Measurements from ENCODE around the gene STPG4. TPM values are rescaled to one million over a fixed set of nuclear protein-coding genes. Genes with fewer than 3 reads are reported as not detected.

The STPG4 gene
- total RNA-seq, 1 experiment from 2014 or later: 0.79 TPM

DNA sequence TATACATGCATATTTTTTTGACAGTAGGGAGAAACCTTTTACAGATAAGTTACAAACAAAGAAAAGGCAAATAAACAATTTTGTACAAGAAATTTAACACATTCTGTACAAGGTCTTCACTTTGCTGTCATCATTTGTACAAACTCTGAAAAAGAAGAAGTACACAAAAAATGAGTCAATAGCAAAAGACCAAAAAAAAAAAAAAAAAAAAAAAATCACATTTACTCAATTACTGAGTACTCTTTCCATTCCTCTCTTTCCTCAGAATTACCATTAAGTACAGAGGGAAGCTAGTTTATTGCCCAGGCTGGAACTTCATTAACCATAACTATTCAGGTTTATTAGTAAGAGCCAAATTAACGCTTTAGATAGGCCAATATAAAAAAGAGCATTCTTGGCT lies 5.6 kb upstream of the STPG4 start:
- H3K36me3 Mint-ChIP-seq (ENCODE audit: insufficient read depth, unreplicated experiment): peaks cover 96% of the 10 kb centered on the region
- no peak overlapping the region for H3K27ac Mint-ChIP-seq (ENCODE audit: unreplicated experiment)
- H3K4me1 Mint-ChIP-seq (ENCODE audit: low read depth, unreplicated experiment): peaks cover 22% of the 10 kb centered on the region
- H3K4me1 ChIP-seq: peaks cover 9% of the 10 kb centered on the region; the same call in 1 of the 2 replicates
- no TSS peak for BruUV-seq (replicated peaks)
- ChIA-PET CTCF (no interaction called here), POLR2A (interaction anchor here (0.6 kb wide), 1 partner anchor 117 kb away, joined by 6 read pairs; no protein-coding TSS in a partner anchor)
- H3K4me3 Mint-ChIP-seq (ENCODE audit: unreplicated experiment): no peak overlapping the region
- intact Hi-C loops (cut with micrococcal nuclease; ENCODE audit: unreplicated experiment): no loop called here
- TF ChIP-seq CTCF (IDR thresholded peaks at IDR 0.05; ENCODE audit: insufficient read depth in 1 of 2, low read depth in 1 of 2, low read length in 1 of 2, severe bottlenecking in 1 of 2, unreplicated experiment in 1 of 2): no peak
- no peak for DNase-seq
- no peak overlapping the region for H3K4me3 ChIP-seq (ENCODE audit: low read depth, low read length)
- no peaks in the 10 kb centered on the region for H3K9me3 Mint-ChIP-seq (ENCODE audit: unreplicated experiment)
- H3K27me3 Mint-ChIP-seq (ENCODE audit: insufficient read depth, unreplicated experiment): no peaks in the 10 kb centered on the region
- no peaks in the 10 kb centered on the region for H3K27me3 ChIP-seq (replicated peaks; ENCODE audit: control insufficient read depth, insufficient read depth, low read length)
- no peaks in the 10 kb centered on the region for H3K9me3 ChIP-seq
- H3K36me3 ChIP-seq (ENCODE audit: control insufficient read depth, insufficient read depth, low read length): peaks cover 3% of the 10 kb centered on the region

DNA sequence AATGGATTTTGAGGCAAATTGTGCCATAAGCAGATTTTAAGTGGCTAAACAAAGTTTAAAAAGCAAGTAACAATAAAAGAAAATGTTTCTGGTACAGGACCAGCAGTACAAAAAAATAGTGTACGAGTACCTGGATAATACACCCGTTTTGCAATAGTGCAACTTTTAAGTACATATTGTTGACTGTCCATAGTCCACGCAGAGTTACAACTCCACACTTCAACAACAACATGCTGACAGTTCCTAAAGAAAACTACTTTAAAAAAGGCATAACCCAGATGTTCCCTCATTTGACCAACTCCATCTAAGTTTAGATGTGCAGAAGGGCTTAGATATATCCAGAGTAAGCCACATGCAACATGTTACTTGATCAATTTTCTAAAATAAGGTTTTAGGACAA lies 5.1 kb upstream of the STPG4 start:
- no peak overlapping the region for H3K4me3 ChIP-seq (ENCODE audit: low read depth, low read length)
- H3K27me3 ChIP-seq (replicated peaks; ENCODE audit: control insufficient read depth, insufficient read depth, low read length): no peaks in the 10 kb centered on the region
- ChIA-PET POLR2A (no interaction called here), CTCF (no interaction called here)
- intact Hi-C loops (cut with micrococcal nuclease; ENCODE audit: unreplicated experiment): no loop called here
- no peak overlapping the region for H3K27ac Mint-ChIP-seq (ENCODE audit: unreplicated experiment)
- BruUV-seq (replicated peaks): TSS peak; percentile 79
- no peak overlapping the region for H3K4me3 Mint-ChIP-seq (ENCODE audit: unreplicated experiment)
- TF ChIP-seq CTCF (IDR thresholded peaks at IDR 0.05; ENCODE audit: insufficient read depth in 1 of 2, low read depth in 1 of 2, low read length in 1 of 2, severe bottlenecking in 1 of 2, unreplicated experiment in 1 of 2): no peak
- H3K36me3 Mint-ChIP-seq (ENCODE audit: insufficient read depth, unreplicated experiment): peaks cover 95% of the 10 kb centered on the region
- H3K27me3 Mint-ChIP-seq (ENCODE audit: insufficient read depth, unreplicated experiment): no peaks in the 10 kb centered on the region
- H3K9me3 ChIP-seq: no peaks in the 10 kb centered on the region
- DNase-seq: no peak
- H3K36me3 ChIP-seq (ENCODE audit: control insufficient read depth, insufficient read depth, low read length): peaks cover 3% of the 10 kb centered on the region
- peaks cover 5% of the 10 kb centered on the region; the same call in 1 of the 2 replicates for H3K4me1 ChIP-seq
- peaks cover 18% of the 10 kb centered on the region for H3K4me1 Mint-ChIP-seq (ENCODE audit: low read depth, unreplicated experiment)
- no peaks in the 10 kb centered on the region for H3K9me3 Mint-ChIP-seq (ENCODE audit: unreplicated experiment)

DNA sequence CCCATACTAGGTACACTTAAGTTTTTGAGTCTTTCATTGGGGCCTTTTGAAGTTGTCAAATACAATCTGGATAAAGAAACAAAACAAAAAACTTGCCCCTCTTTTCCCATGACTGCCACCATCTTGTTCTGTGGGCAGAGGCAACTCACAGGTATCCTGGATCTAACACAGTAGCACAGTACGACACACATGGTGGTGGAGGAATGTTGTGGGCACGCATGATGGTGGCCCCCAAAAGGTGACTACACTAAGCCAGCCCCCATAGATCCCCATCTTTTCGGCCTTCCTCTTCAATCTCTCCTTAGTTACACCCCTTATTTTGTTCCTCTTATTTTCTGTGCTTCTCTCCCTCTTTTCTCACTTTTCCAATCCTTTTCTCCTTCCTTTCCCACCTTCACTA lies 4.5 kb upstream of the STPG4 start:
- peaks cover 5% of the 10 kb centered on the region for H3K36me3 ChIP-seq (ENCODE audit: control insufficient read depth, insufficient read depth, low read length)
- POLR2A ChIA-PET: no interaction called here

More for the DNA sequence above, 4.5 kb upstream of the STPG4 start:
- Mint-ChIP-seq H3K36me3 (ENCODE audit: insufficient read depth, unreplicated experiment) (peaks cover 94% of the 10 kb centered on the region), H3K27me3 (ENCODE audit: insufficient read depth, unreplicated experiment) (no peaks in the 10 kb centered on the region), H3K4me1 (ENCODE audit: low read depth, unreplicated experiment) (peaks cover 13% of the 10 kb centered on the region), H3K9me3 (ENCODE audit: unreplicated experiment) (no peaks in the 10 kb centered on the region), H3K4me3 (ENCODE audit: unreplicated experiment) (no peak overlapping the region), H3K27ac (ENCODE audit: unreplicated experiment) (no peak overlapping the region)
- Histone ChIP-seq H3K27me3 (replicated peaks; ENCODE audit: control insufficient read depth, insufficient read depth, low read length) (no peaks in the 10 kb centered on the region), H3K9me3 (no peaks in the 10 kb centered on the region), H3K4me3 (ENCODE audit: low read depth, low read length) (no peak overlapping the region), H3K4me1 (no peaks in the 10 kb centered on the region)
- no peak for DNase-seq
- no TSS peak for BruUV-seq (replicated peaks)
- TF ChIP-seq CTCF (IDR thresholded peaks at IDR 0.05; ENCODE audit: insufficient read depth in 1 of 2, low read depth in 1 of 2, low read length in 1 of 2, severe bottlenecking in 1 of 2, unreplicated experiment in 1 of 2): no peak
- intact Hi-C loops (cut with micrococcal nuclease; ENCODE audit: unreplicated experiment): no loop called here
- CTCF ChIA-PET: no interaction called here
